HG03521 (cell line): Measurements from ENCODE around the gene RGL2.
A peak's percentile ranks its signal among the peaks of the same experiment; 100 is the strongest.
"Not testable (repeated sequence)": the region's sequence is repeated elsewhere in the genome, so short reads cannot be mapped to it uniquely, and the experiment has no call there.

Source experiments
- ATAC-seq: cut with Tn5 transposase; IDR thresholded peaks from one replicate; pipeline ENCODE4 v1.9.1; 2021; ENCODE audit warnings: mild to moderate bottlenecking, moderate library complexity; ENCODE audit not compliant: unreplicated experiment

RGL2 gene

GRCh38 chr6:33298773-33299236 lies at the start of gene RGL2:
Gene RGL2, minus strand, starts transcription at chr6:33298942. Its CDS starts 332 bp downstream, at chr6:33298610.
- ATAC-seq: peak; percentile 23

GRCh38 chr6:33347816-33348215 lies 49.1 kb upstream of the RGL2 start:
- ATAC-seq: no peak

- ATAC-seq: not testable (repeated sequence)
These were observed 48.2 kb upstream of the RGL2 start for GRCh38 chr6:33346972-33347371.

- ATAC-seq: no peak
These were observed 46.3 kb upstream of the RGL2 start for GRCh38 chr6:33344701-33345697.

GRCh38 chr6:33343953-33344611 lies 45.3 kb upstream of the RGL2 start:
- ATAC-seq: no peak

- not testable (repeated sequence) for ATAC-seq
These were observed 44.8 kb upstream of the RGL2 start for GRCh38 chr6:33343606-33343952.

- no peak for ATAC-seq
These were observed 40.5 kb upstream of the RGL2 start for GRCh38 chr6:33339193-33339592.

GRCh38 chr6:33336495-33336894 lies 37.8 kb upstream of the RGL2 start:
- ATAC-seq: no peak

- no peak for ATAC-seq
These were observed 37.2 kb upstream of the RGL2 start for GRCh38 chr6:33335916-33336315.

GRCh38 chr6:33333666-33334065 lies 34.9 kb upstream of the RGL2 start:
- no peak for ATAC-seq

GRCh38 chr6:33330736-33331135 lies 32.0 kb upstream of the RGL2 start:
- ATAC-seq: no peak

- ATAC-seq: no peak
These were observed 30.3 kb upstream of the RGL2 start for GRCh38 chr6:33329058-33329457.

GRCh38 chr6:33324125-33324524 lies 25.4 kb upstream of the RGL2 start:
- no peak for ATAC-seq

GRCh38 chr6:33323623-33323948 lies 24.8 kb upstream of the RGL2 start:
- ATAC-seq: peak; percentile 4

GRCh38 chr6:33321227-33321626 lies 22.5 kb upstream of the RGL2 start:
- ATAC-seq: no peak

GRCh38 chr6:33320315-33321181 lies 21.8 kb upstream of the RGL2 start:
- ATAC-seq: no peak

GRCh38 chr6:33319939-33320314 lies 21.2 kb upstream of the RGL2 start:
- ATAC-seq: no peak

GRCh38 chr6:33318426-33319073 lies 19.8 kb upstream of the RGL2 start:
- no peak for ATAC-seq

- ATAC-seq: peak; percentile 47
These were observed 19.1 kb upstream of the RGL2 start, which contains the start of gene ZBTB22 for GRCh38 chr6:33317669-33318425. Gene ZBTB22, minus strand, starts transcription at chr6:33317744. Its CDS starts 828 bp downstream, at chr6:33316916.

- no peak for ATAC-seq
These were observed 18.6 kb upstream of the RGL2 start for GRCh38 chr6:33317419-33317668.
